ENCODE results near the gene FBLN1. TPM values are rescaled to one million over a fixed set of nuclear protein-coding genes. Genes with fewer than 3 reads are reported as not detected.

The FBLN1 gene
- total RNA-seq, 1 donor from 2014 or later = 271 TPM

DNA sequence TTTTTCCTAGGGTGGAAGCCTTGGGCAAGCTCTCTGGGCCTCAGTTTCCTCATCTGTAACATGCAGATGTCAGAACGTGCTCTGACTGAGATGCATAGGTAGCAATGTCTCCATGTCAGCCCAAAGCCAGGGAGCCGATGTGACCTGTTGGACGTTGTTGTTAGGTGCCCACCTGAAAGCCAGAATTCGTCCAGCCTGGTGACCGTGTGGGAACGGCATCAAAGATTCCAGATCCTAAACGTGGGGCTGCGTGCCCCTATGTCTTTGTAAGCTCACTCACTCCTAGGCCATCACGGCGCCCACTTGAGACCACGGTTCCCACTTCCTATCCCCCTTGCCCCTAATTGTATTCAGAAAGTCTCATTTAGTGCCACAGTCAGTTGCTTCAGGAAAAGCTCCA lies 48.2 kb downstream of the FBLN1 start:
- no peaks in the 10 kb centered on the region for H3K27me3 Mint-ChIP-seq

DNA sequence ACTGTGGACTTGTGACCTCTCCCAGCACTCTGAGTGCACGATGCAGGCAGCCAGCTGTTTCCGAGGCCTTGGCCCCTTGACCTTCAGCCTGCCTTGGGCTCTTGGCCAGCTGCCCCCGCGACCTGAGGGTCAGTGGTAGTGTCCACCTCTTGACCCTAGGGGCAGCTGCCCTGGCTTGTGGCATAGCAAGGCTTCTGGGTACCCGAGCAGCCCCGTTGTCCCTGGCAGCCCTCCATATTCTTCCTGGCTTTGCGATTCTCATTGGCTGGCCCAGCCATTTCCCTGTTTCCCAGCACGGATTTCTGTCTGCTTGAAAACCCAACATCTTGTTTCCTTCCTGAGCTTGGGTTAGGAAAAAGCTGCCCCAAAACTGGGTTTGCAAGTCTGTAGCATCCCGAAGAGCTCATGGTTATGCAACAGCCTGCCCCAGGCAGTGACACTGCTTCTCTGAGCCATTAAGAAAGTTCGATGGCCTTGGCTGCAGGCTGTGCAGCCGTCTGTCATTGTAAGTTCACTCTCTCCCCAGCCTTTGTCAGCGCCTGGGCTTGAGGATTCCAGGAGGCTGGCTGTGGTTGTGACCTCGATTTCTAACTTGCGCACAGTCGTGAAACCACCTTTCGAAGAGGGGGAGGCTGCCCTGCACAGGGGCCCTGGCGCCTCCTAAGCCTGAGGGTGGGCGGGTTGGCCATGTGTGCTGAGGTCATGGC lies 48.8 kb downstream of the FBLN1 start:
- peaks cover 25% of the 10 kb centered on the region for H3K36me3 Mint-ChIP-seq
- H3K9me3 Mint-ChIP-seq = no peaks in the 10 kb centered on the region
- peaks cover 17% of the 10 kb centered on the region for H3K4me1 Mint-ChIP-seq (ENCODE audit: unreplicated experiment)
- H3K4me3 Mint-ChIP-seq = peak overlapping the region; percentile 68
- H3K27me3 Mint-ChIP-seq = no peaks in the 10 kb centered on the region
- no peak for DNase-seq (ENCODE audit: extremely low spot score, unreplicated experiment)
- TF ChIP-seq, protein P1, sequence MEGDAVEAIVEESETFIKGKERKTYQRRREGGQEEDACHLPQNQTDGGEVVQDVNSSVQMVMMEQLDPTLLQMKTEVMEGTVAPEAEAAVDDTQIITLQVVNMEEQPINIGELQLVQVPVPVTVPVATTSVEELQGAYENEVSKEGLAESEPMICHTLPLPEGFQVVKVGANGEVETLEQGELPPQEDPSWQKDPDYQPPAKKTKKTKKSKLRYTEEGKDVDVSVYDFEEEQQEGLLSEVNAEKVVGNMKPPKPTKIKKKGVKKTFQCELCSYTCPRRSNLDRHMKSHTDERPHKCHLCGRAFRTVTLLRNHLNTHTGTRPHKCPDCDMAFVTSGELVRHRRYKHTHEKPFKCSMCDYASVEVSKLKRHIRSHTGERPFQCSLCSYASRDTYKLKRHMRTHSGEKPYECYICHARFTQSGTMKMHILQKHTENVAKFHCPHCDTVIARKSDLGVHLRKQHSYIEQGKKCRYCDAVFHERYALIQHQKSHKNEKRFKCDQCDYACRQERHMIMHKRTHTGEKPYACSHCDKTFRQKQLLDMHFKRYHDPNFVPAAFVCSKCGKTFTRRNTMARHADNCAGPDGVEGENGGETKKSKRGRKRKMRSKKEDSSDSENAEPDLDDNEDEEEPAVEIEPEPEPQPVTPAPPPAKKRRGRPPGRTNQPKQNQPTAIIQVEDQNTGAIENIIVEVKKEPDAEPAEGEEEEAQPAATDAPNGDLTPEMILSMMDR (conservative IDR thresholded peaks at IDR 0.05) = no peak
- H3K27ac Mint-ChIP-seq = peak overlapping the region; percentile 90

More for the DNA sequence above, 48.2 kb downstream of the FBLN1 start:
- DNase-seq (ENCODE audit: extremely low spot score, unreplicated experiment) = no peak
- Mint-ChIP-seq H3K4me3 (no peak overlapping the region), H3K27ac (peak overlapping the region; percentile 90), H3K36me3 (peaks cover 21% of the 10 kb centered on the region), H3K9me3 (no peaks in the 10 kb centered on the region), H3K4me1 (ENCODE audit: unreplicated experiment) (peaks cover 17% of the 10 kb centered on the region)
- TF ChIP-seq, protein P1 (conservative IDR thresholded peaks at IDR 0.05) = no peak

DNA sequence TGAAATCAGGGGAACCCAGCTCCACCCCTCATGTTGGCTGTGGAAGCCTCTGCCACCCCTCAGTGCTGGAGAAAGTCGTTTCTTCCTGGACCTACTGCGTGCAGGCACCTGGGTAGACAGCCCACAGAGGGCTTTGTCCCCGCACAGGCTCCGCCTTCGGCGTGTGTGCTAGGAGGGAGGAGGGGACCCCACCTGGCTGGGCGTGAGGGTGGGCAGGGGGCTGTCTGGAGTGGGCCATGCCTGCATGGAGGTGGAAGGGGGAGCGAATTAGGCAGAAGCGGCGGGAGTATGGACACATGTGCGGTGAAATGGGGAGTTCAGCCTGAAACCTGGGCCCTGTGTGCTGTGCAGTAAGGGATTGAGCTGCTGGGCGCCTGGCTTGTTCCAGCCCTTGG lies 49.3 kb downstream of the FBLN1 start:
- Mint-ChIP-seq H3K27me3 (no peaks in the 10 kb centered on the region), H3K4me3 (no peak overlapping the region), H3K9me3 (no peaks in the 10 kb centered on the region), H3K4me1 (ENCODE audit: unreplicated experiment) (peaks cover 17% of the 10 kb centered on the region), H3K36me3 (peaks cover 25% of the 10 kb centered on the region), H3K27ac (peak overlapping the region; percentile 90)
- TF ChIP-seq, protein P1 (conservative IDR thresholded peaks at IDR 0.05) = no peak
- no peak for DNase-seq (ENCODE audit: extremely low spot score, unreplicated experiment)

DNA sequence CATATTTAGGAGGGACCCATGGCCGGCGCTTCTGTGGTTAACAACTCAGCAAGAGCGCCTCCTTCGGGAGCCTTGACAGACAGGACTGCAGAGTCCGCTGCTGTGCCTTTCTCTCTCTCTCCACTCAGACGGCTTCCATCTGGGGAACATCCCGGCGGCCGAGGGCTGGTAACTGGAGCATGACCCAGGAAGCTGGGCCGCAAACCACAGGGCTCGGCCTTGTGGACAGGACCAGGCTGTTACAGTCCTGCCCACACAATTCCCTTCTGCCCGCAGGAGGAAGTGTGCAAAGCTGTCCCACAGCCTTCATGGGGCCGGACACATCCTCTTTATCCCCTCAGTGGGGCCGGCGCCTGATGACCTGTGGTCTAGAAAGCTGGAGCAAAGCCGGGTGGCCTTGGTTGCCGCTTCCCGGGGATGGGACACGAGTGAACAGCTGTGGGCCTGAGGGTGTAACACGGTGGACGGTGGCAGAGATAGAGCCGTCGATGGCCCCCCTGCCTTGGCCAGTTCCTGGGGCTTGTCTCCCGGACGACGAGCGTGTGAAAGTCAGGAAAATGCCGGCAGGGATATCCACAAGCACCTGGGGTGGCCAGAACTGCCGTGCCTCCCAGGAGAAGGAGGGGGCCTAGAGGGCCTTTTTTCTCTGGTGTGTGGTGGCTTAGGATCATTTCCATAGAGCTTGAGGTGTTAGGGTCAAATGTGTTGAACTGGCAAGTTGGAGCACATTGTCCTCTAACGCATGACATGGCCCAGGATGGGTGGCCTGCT lies 50.1 kb downstream of the FBLN1 start:
- Mint-ChIP-seq H3K27me3 (no peaks in the 10 kb centered on the region), H3K9me3 (no peaks in the 10 kb centered on the region), H3K36me3 (peaks cover 26% of the 10 kb centered on the region), H3K4me1 (ENCODE audit: unreplicated experiment) (peaks cover 17% of the 10 kb centered on the region), H3K27ac (peak overlapping the region; percentile 48), H3K4me3 (no peak overlapping the region)
- TF ChIP-seq, protein P1 (conservative IDR thresholded peaks at IDR 0.05) = peak; percentile 20
- DNase-seq (ENCODE audit: extremely low spot score, unreplicated experiment) = no peak

DNA sequence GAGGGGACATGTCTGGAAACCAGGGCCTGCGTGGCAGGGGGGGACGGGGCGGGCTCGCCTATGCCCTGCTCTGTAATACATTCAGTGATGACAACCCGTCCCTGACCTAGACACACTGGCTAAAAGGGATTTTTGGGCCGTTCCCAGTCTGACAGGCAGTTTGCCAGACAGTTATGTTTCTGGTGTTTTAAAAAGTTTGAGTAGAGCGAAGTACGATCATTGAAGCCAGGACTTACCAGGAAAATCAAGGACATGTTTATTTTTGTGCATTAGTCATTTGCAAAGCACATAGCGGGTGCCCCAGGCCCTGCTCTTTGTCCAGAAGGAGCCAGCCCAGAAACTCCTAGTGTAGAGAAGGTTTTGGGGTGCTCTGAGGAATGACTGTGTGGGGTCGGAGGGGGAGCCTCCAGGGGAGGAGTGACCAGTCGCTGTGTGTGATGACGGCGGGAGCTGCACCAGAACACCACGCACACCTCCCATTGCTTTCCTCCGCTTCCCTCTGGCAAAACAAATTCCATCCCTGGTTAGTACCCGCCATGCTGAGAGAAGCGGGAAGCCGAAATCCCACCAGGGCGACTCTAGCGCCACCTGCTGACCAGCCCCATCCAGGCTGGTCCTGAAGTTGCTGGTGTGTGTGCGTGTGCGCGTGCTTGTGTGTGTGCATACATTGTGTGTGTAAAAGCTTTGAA lies 50.8 kb downstream of the FBLN1 start:
- DNase-seq (ENCODE audit: extremely low spot score, unreplicated experiment) = peak; percentile 89
- peaks cover 30% of the 10 kb centered on the region for H3K36me3 Mint-ChIP-seq
- H3K9me3 Mint-ChIP-seq = no peaks in the 10 kb centered on the region
- no peaks in the 10 kb centered on the region for H3K27me3 Mint-ChIP-seq
- H3K4me3 Mint-ChIP-seq = no peak overlapping the region
- H3K4me1 Mint-ChIP-seq (ENCODE audit: unreplicated experiment) = peaks cover 17% of the 10 kb centered on the region
- TF ChIP-seq, protein P1 (conservative IDR thresholded peaks at IDR 0.05) = peak; percentile 98
- H3K27ac Mint-ChIP-seq = peak overlapping the region; percentile 48

Data from type B pancreatic cell (in vitro differentiated cells).